HG03066 (cell line): Measurements from ENCODE around the gene ACAD11.
A peak's percentile ranks its signal among the peaks of the same experiment; 100 is the strongest.
"Not testable (repeated sequence)": the region's sequence is repeated elsewhere in the genome, so short reads cannot be mapped to it uniquely, and the experiment has no call there.

ENCODE experiments used
- ATAC-seq: cut with Tn5 transposase; IDR thresholded peaks from one replicate; pipeline ENCODE4 v1.9.1; 2021; ENCODE audit warnings: low read depth; ENCODE audit not compliant: unreplicated experiment

ACAD11 gene

GRCh38 chr3:132556508-132557159 lies 103.0 kb downstream of the ACAD11 start:
- no peak for ATAC-seq

GRCh38 chr3:132556036-132556386 lies 103.6 kb downstream of the ACAD11 start:
- not testable (repeated sequence) for ATAC-seq

GRCh38 chr3:132555306-132556035 lies 104.1 kb downstream of the ACAD11 start:
- ATAC-seq: no peak

- ATAC-seq: no peak
Observed at GRCh38 chr3:132554437-132554836, 105.2 kb downstream of the ACAD11 start.

- ATAC-seq: no peak
Observed at GRCh38 chr3:132553826-132554225, 105.8 kb downstream of the ACAD11 start.

- no peak for ATAC-seq
Observed at GRCh38 chr3:132550579-132551305, 108.9 kb downstream of the ACAD11 start.

- ATAC-seq: peak; percentile 92
Observed at GRCh38 chr3:132549890-132550578, 109.6 kb downstream of the ACAD11 start.

GRCh38 chr3:132549169-132549568 lies 110.4 kb downstream of the ACAD11 start:
- ATAC-seq: no peak

- no peak for ATAC-seq
Observed at GRCh38 chr3:132545471-132545870, 114.1 kb downstream of the ACAD11 start.

GRCh38 chr3:132544130-132544529 lies 115.5 kb downstream of the ACAD11 start:
- ATAC-seq: no peak

- ATAC-seq: no peak
Observed at GRCh38 chr3:132543011-132543739, 116.4 kb downstream of the ACAD11 start.

- no peak for ATAC-seq
Observed at GRCh38 chr3:132542577-132542976, 117.0 kb downstream of the ACAD11 start.

- ATAC-seq: no peak
Observed at GRCh38 chr3:132539681-132540080, 119.9 kb downstream of the ACAD11 start.

GRCh38 chr3:132538072-132538471 lies 121.5 kb downstream of the ACAD11 start:
- no peak for ATAC-seq

GRCh38 chr3:132537297-132537696 lies 122.3 kb downstream of the ACAD11 start:
- no peak for ATAC-seq

- ATAC-seq: no peak
Observed at GRCh38 chr3:132536442-132537153, 123.0 kb downstream of the ACAD11 start.

- ATAC-seq: peak; percentile 56
Observed at GRCh38 chr3:132535575-132536441, 123.8 kb downstream of the ACAD11 start.

GRCh38 chr3:132530624-132531023 lies 129.0 kb downstream of the ACAD11 start:
- no peak for ATAC-seq

- ATAC-seq: peak; percentile 84
Observed at GRCh38 chr3:132522353-132522752, 137.3 kb downstream of the ACAD11 start.
